Measurements from ENCODE around the gene SOX9.

DNA sequence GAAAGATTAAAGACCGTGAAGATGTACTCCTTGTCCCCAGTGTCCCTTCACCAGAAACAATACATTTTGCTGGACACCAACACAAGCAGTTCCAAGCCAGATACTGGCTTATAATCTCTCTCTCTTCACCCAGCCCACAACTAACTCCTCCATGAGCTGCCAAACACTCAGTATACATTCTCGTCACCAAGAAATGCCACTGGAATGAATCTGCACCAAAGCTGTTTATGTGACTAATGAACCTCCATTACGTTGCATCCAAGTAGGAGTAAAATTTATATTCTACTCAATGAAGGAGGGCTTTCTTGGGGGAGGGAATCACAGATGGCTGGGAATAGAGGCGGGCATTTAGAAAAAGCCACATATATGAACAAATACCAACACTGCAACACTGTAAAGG, 20.9 kb upstream of the SOX9 start:
- TF ChIP-seq, protein P1, sequence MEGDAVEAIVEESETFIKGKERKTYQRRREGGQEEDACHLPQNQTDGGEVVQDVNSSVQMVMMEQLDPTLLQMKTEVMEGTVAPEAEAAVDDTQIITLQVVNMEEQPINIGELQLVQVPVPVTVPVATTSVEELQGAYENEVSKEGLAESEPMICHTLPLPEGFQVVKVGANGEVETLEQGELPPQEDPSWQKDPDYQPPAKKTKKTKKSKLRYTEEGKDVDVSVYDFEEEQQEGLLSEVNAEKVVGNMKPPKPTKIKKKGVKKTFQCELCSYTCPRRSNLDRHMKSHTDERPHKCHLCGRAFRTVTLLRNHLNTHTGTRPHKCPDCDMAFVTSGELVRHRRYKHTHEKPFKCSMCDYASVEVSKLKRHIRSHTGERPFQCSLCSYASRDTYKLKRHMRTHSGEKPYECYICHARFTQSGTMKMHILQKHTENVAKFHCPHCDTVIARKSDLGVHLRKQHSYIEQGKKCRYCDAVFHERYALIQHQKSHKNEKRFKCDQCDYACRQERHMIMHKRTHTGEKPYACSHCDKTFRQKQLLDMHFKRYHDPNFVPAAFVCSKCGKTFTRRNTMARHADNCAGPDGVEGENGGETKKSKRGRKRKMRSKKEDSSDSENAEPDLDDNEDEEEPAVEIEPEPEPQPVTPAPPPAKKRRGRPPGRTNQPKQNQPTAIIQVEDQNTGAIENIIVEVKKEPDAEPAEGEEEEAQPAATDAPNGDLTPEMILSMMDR (IDR thresholded peaks at IDR 0.05): no peak
- no peak for TF ChIP-seq EP300 (IDR thresholded peaks at IDR 0.05)
- no peak for TF ChIP-seq POLR2A (IDR thresholded peaks at IDR 0.05)
- TF ChIP-seq POLR2AphosphoS5 (IDR thresholded peaks at IDR 0.05): no peak

Measured in sigmoid colon (tissue), 4 donors.